Activated CD8-positive, alpha-beta memory T cell treated with anti-CD3 and anti-CD28 coated beads, Interleukin-2, amount 50 U/mL, for 1 hour (primary cell): Measurements from ENCODE around the gene TLR9.
"Not testable (repeated sequence)": the region's sequence is repeated elsewhere in the genome, so short reads cannot be mapped to it uniquely, and the experiment has no call there.

Experiments used
- DNase-seq: peaks from one replicate; pipeline ENCODE4 v3.0.0-alpha.2; 2020; ENCODE audit errors: extremely low read depth

Gene TLR9

DNA sequence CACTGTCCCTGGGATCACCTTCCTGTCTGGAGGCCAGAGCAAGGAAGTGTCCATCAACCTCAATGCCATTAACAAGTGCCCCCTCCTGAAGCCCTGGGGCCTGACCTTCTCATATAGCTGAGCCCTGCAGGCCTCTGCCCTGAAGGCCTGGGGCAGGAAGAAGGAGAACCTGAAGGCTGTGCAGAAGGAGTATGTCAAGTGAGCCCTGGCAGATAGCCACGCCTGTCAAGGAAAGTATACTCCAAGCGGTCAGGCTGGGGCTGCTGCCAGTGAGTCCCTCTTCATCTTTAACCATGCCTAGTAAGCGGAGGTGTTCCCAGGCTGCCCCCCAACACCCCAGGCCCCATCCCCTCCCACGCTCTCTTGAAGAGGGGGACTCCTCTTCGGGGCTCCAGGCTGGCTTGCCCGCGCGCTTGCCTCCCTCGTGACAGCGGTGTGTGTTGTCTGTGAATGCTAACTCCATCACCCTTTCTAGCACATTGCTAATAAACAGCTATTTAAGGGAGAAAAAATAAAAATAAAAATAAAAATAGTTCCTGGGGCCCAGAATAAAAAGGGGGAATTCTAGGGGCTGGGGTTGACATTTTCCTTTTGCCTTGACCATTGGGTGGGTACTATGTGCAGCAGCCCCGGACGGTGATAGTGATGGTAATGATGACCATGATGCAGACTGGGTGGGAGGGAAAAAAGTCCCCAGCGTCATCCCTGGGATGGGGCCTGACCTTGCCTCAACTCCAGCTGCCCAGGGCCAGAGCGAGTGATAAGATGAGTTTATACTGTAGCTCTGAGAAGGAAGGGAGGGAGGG, 30.8 kb downstream of the TLR9 start:
- no peak for DNase-seq

DNA sequence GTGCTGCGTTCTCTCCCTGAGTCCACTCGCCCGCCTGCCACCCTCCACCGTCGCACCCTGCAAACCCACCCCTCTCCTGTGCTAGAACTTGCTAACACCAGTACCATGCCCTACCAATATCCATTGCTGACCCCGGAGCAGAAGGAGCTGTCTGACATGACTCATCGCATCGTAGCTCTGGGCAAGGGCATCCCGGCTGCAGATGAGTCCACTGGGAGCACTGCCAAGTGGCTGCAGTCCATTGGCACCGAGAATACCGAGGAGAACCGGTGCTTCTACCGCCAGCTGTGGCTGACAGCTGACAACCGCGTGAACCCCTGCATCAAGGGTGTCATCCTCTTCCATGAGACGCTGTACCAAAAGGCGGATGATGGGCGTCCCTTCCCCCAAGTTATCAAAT, 32.4 kb downstream of the TLR9 start:
- no peak for DNase-seq

DNA sequence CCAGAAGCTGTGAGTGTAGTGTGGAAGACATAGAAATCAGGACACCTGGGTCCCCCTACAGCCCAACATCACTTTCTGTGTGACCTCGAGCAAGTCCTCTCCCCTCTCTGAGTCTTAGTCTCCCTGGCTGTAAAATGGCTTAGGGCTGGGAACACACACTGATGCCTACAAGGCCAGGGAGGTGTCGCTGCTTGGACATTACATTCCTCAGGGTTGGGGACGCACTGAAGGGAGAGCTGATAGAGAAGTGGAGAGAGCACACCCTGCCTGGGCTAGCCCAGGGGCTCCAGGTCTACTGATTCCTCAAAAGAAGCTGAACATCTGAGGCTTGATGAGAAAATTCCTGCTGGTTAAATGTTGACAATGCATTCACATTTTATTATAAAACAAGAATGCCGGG, 33.8 kb downstream of the TLR9 start:
- no peak for DNase-seq

DNA sequence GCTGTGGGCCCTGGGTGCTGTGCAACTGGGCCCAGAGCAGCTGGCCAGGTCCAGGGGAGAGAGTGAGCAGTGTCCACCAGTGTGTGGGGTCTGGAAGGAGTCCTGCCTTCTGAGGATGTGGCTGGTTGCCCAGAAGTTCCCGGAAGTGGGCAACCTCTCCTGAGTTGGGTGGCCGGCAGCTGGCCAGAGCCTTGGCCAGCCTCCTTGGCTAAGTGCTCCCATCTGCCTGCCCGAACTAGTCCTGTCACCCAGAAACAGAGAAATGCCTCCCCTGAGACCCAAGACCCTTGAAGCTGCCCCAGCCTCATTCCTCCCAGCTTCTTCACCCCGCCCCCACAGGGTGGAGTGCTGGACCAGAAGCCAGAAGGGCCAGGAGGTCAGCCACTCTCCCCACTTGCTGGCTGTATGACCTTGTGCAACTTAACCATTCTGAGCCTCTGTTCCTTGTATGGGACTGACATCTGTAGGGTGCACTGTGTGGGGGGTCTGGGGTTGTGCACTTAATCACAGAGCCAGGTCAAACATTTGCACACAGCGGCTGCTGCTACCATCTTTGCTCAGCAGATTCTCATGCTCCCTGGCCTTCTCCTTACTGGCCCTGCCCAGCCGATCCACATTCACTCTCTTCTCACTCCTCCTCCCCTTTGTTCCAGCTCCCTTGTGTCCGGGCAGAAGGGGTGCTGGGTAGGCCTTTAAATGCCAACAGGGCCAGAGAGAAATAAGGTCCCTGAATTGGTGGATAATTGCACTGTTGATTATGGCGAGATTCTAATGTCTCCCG, 35.0 kb downstream of the TLR9 start:
- DNase-seq = no peak

DNA sequence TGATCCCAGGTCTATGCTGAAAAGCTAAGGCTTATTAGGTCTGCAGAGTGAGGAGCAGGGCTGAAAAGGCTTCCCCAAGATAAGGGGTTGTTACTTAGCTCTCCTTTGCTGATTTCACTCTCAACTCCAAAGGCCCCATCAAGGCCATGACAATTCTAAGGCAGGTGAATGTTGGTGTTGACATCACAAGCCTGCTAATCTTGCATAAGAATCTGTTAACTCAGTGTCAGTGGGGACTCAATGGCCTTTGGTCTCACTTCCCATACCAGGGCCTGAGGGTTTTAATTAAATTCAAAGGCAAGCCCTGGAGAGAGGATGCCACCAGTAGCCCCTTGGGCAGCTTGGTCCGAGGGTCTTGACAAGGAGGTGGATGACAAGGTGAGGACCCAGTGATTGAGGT, 36.9 kb downstream of the TLR9 start:
- DNase-seq = no peak

DNA sequence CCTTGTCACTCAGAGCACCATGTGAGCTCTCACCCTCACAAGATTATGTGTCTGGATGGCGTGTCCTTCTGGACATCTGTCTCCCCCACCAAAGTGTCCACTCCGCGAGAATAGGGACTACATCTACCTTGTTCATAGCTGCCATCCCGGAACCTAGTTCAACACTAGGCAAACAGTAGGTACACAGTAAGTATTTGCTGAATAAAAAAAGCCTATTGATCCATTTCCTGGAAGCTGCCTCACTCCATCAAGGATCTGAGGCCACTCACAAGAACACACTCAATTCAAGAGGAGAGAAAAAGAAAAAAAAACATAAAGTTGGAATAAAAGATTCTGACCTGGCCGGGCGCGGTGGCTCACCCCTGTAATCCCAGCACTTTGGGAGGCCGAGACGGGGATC, 38.7 kb downstream of the TLR9 start:
- no peak for DNase-seq

- no peak for DNase-seq
These were observed 39.6 kb downstream of the TLR9 start for GRCh38 chr3:52185837-52186236.

DNA sequence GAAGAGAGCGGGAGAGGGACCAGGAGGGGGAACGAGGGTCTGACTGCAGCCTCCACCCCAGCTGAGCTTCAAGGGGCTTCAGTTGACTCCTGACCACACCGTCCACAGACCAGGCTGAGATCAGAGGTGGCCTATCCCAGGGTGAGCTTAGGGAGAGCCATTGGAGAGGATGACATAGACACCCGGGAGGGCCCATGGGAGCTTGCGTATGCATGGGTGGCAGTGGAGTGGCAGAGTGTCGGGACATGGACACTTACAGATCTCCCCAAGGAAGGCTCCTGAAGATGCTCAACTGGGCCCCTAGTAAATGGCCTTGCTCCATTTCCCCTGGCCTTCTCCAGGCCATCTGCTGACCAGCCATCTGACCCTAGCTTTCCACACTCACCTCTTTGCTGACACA, 40.1 kb downstream of the TLR9 start:
- DNase-seq = no peak

DNA sequence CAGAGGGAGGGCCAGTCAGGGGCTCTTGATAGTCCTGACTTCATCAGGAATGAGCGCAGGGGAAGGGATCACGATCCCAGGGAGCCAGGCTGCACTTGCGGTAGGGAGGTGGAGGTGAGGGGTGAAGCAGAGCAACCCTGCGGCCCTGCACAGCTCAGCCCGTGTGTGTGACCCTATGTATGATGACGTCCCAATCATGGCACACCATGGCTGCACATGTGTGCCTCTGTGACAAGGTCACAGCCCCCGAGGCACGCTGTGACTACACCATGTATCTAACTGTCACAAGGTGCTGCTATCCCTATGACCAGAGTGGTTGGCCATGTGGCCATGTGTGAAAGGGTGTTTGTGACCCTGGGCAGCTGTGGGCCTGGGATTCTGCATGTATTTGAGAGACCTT, 40.8 kb downstream of the TLR9 start:
- no peak for DNase-seq

DNA sequence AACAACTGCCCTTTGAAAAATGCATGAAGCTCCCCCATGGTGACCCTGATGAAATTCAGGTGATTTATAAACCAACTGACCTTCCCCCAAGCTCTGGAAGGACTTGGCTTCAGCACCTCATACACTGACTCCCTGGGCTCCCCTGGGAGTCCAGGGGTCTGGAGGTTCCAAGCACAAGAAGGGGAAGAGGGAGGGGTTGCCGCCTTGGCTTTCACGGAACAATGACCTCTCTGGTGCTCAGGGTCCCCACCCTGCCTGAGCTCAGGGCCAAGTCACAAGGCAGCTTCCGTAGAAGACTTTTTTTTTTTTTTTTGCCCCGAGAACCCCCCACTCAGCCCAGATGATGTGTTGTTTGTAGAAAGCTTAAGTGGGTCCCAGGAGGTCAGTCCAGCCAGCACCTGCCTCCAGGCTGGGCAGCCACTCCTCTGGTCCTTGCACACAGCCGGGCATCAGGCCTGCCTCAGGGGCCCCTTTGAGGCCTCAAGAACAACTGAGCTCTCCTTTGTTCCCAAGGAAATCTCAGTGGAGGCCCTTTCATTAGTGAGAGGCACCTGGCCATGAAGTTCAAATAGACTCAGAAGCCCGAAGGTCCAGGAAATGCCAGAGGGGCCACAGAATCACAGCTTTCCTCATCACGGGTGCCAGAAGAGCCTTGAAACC, 41.5 kb downstream of the TLR9 start:
- no peak for DNase-seq

DNA sequence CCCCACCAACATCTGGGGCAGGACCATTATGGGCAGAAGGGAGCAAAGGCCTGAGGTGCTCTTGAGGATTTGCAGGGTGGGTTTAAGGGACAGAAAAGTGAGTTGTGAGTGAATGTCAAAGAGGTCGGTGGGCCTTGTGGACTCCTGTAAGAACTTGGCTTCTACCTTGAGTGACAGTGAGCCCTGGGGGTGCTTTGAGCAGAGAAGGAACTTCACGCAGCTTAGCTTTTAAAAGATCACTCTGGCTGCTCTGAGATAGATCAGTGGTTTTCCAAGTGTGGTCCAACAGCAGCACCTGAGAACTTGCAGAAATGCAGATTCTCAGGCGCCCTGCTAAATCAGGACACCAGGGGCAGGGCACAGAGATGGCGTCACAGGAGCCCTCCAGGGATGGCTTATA, 42.8 kb downstream of the TLR9 start:
- DNase-seq = no peak

DNA sequence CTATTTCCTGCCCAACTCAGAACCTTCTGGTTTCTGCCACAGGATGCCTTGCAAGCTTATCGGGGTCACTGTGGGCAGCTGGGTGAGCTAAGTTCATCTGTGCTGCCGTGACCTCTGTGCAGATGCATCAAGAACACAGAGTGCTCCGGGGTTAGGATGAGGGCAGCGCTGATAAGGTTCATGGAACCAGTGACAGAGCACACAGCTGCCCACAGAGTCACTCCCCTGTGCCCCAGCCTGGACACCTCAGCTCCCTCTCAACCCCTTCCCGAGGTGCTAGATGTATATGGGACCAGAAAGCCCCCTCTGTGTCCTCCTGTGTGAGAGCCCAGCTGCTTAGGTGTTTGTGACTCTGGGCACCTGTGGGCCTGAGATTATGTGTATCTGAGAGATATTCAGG, 43.2 kb downstream of the TLR9 start:
- DNase-seq = no peak

DNA sequence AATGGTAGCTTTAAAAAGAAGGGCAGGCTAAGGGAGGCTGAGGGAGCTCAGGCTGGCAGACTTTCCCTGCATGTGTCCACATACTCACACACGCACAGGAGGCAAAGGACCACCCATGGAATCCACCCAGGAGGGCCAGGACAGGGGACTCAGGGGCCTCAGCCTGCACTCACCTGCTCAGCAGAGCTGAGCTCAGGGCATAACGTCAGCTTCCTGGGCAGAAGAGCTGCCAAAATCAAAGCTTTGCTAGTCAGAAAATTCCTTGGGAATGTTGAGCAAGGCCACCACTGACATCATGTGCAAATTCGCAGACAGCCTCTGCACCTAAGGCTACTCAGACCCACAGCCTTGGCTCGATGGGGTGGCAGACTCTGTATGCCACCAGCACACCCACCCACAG, 43.9 kb downstream of the TLR9 start:
- no peak for DNase-seq

DNA sequence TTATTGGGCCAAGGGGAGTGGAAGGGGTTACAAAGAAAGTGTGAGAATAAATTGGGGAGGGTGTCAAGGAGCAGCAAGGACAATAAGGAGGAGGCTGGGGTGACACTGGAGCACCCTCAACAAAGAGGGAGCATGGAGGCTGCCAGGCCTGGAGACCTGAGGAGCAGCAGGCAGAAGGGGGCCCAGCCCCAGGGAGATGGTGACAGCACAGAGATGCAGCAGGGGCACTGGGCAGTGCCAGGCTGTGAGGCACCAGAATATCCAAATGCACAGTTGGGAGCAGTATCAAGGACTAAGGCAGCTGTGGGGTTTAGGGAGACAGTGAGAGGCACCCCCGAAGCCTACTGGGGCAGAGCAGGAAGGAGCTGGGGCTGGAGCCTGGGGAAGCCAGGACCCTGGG, 46.9 kb downstream of the TLR9 start:
- DNase-seq = no peak

GRCh38 chr3:52178126-52178525, 47.3 kb downstream of the TLR9 start:
- DNase-seq = not testable (repeated sequence)

GRCh38 chr3:52177701-52178042, 47.8 kb downstream of the TLR9 start:
- no peak for DNase-seq

DNA sequence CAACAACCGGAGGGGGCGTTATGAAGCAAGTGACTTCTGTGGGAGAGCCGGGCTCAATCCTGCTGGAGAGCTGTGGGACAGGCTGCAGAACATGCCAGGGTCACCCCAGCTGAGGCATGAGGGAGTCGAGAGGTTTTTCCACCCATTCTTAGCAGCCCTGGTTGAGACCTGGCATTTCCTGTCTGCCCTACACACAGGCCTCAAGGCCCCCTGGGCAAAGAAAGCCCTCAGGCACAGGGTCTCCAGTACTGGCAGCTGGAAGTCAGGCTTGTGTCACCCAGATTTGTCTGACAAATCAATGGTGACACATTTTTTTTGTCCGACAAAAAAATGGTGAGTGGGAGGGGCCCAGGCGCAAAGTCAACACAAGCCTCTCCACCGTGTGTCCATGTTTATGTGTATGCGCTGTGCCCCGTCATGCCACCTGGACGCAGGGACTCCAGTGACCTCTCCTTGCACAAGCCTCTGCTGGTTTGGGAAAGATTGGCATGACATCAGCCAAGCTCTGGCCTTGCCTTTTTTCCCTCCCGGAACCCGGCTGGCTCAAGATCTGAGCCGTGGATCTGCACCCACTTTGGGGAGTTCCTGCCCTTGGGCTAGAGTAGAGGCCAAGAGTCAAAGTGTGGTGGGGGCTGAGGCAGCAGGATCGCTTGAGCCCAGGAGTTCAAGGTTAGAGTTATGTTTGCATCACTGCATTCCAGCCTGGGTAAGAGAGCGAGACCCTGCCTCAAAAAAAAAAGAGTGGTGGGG, 48.3 kb downstream of the TLR9 start:
- no peak for DNase-seq

GRCh38 chr3:52176180-52176752, 49.2 kb downstream of the TLR9 start:
- DNase-seq = no peak

- no peak for DNase-seq
These were observed 49.8 kb downstream of the TLR9 start for GRCh38 chr3:52175416-52176179.

- no peak for DNase-seq
These were observed 50.5 kb downstream of the TLR9 start for GRCh38 chr3:52174896-52175295.

DNA sequence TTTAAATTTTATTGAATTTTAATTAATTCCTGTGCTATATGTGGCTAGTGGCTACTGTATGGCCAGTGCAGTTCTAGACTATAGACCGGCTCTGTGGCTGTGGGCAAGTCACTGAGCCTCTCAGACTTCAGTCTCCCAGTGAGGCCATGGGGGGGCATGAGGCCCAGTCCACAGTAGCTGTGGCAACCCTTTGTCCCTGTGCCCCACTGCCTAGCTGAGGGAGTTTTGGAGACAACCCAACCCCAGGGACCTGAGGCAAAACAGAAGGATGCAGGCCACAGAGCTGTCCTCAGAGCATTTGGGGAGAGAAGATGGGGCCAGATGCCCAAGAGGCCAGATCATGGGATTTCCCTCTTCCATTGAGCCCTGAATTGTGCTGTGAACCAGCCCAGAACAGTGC, 52.3 kb downstream of the TLR9 start:
- DNase-seq = no peak
